Muscle layer of colon (tissue), 2 donors: ENCODE data around the gene HMGCLL1.

Experiments
- H3K27ac ChIP-seq: one replicate; pipeline ENCODE4 v1.7.0; 2013; ENCODE audit warnings: low read depth, mild to moderate bottlenecking, low read length, moderate library complexity
- H3K27me3 ChIP-seq, 2 donors: one replicate each; pipeline ENCODE4 v1.7.0; 2013; ENCODE audit warnings: low read length in 2 of 2, mild to moderate bottlenecking in 2 of 2; ENCODE audit not compliant: insufficient read depth in 2 of 2, control insufficient read depth in 1 of 2
- H3K36me3 ChIP-seq: one replicate; pipeline ENCODE4 v1.7.0; 2013; ENCODE audit warnings: mild to moderate bottlenecking, low read length; ENCODE audit not compliant: insufficient read depth
- H3K4me1 ChIP-seq: one replicate; pipeline ENCODE4 v1.7.0; 2013; ENCODE audit warnings: mild to moderate bottlenecking, low read length; ENCODE audit not compliant: insufficient read depth
- H3K4me3 ChIP-seq, 2 donors: one replicate each; pipeline ENCODE4 v1.7.0; 2013; ENCODE audit warnings: low read length in 2 of 2, low read depth in 1 of 2, mild to moderate bottlenecking in 1 of 2, moderate library complexity in 1 of 2
- H3K9ac ChIP-seq: one replicate; pipeline ENCODE4 v1.7.0; 2013; ENCODE audit warnings: low read length
- H3K9me3 ChIP-seq: one replicate; pipeline ENCODE4 v1.7.0; 2013; ENCODE audit warnings: mild to moderate bottlenecking, low read length
- donor health status: abdominal sarcoma.
- donor health status: Adenocarcinoma of cecum.

Gene HMGCLL1

DNA sequence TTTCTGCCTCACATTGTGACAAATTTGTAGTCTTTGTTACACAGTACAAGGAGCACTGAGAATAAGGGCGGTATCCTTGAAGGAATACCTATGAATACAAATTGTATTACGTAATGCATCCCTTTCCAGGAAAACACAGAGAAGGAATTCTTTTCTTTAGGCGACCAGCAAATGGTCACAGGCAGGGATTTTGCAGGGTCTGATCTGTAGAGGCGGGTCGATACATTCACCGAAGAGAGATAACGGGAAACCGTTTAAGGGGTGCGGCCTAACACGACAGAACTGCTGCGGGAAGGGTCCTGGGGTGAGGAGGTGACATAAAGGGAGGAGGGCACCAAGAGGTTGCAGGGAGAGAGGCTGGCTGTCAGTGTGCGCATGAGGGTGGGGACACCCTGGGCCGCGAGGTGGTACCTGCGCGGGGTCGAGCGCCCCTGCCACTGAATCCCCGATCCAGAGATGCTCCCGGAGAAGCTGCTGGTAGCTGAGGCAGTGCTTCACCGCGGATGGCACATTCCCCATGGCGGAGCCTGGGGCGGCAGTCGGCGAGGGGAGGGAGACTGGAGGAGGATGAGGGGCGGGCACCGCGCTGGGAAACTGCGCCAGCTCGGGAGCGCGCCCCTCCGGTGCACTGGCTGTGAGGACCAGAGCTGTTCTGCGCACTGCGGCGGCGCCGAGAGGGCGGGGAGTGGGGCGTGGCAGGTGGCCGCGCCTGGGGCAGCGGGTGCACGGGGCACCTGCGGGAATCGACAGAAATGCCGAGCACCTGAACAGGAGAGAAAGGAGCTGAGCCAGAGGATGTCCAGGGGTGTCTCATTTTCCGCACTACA, at the start of gene HMGCLL1:
TSS of gene HMGCLL1 (minus strand) at position 656 of the 827 bp plus-strand sequence. CDS start at position 519, 137 bp downstream.
- no peak within 1 kb of the TSS for H3K9ac ChIP-seq
- H3K4me1 ChIP-seq: no peaks in the 10 kb centered on the region
- H3K27ac ChIP-seq: no peak within 1 kb of the TSS
- H3K27me3 ChIP-seq: peaks cover 0 to 7% of the 10 kb centered on the region in 2 donors
- H3K9me3 ChIP-seq: no peaks in the 10 kb centered on the region
- no peaks in the 10 kb centered on the region for H3K36me3 ChIP-seq
- peak within 1 kb of the TSS; percentile 20 to 46 for H3K4me3 ChIP-seq

GRCh38 chr6:55621993-55622392, 43.0 kb upstream of the HMGCLL1 start:
- H3K36me3 ChIP-seq: no peaks in the 10 kb centered on the region
- H3K27me3 ChIP-seq: no peaks in the 10 kb centered on the region
- no peaks in the 10 kb centered on the region for H3K9me3 ChIP-seq
- no peak overlapping the region for H3K9ac ChIP-seq
- H3K4me3 ChIP-seq: no peak overlapping the region
- no peak overlapping the region for H3K27ac ChIP-seq
- no peaks in the 10 kb centered on the region for H3K4me1 ChIP-seq

GRCh38 chr6:55621244-55621643, 42.3 kb upstream of the HMGCLL1 start:
- Histone ChIP-seq H3K27ac (no peak overlapping the region), H3K27me3 (no peaks in the 10 kb centered on the region), H3K9ac (no peak overlapping the region), H3K4me3 (no peak overlapping the region), H3K36me3 (no peaks in the 10 kb centered on the region), H3K9me3 (no peaks in the 10 kb centered on the region), H3K4me1 (no peaks in the 10 kb centered on the region)

GRCh38 chr6:55617272-55617671, 38.3 kb upstream of the HMGCLL1 start:
- no peaks in the 10 kb centered on the region for H3K27me3 ChIP-seq
- no peaks in the 10 kb centered on the region for H3K4me1 ChIP-seq
- no peak overlapping the region for H3K27ac ChIP-seq
- H3K36me3 ChIP-seq: no peaks in the 10 kb centered on the region
- no peak overlapping the region for H3K4me3 ChIP-seq
- no peaks in the 10 kb centered on the region for H3K9me3 ChIP-seq
- H3K9ac ChIP-seq: no peak overlapping the region

GRCh38 chr6:55604021-55604420, 25.0 kb upstream of the HMGCLL1 start:
- H3K27ac ChIP-seq: no peak overlapping the region
- H3K4me3 ChIP-seq: no peak overlapping the region
- H3K27me3 ChIP-seq: no peaks in the 10 kb centered on the region
- no peaks in the 10 kb centered on the region for H3K36me3 ChIP-seq
- no peaks in the 10 kb centered on the region for H3K9me3 ChIP-seq
- H3K9ac ChIP-seq: no peak overlapping the region
- H3K4me1 ChIP-seq: no peaks in the 10 kb centered on the region

- no peak overlapping the region for H3K4me3 ChIP-seq
- no peak overlapping the region for H3K9ac ChIP-seq
- no peaks in the 10 kb centered on the region for H3K27me3 ChIP-seq
- no peaks in the 10 kb centered on the region for H3K4me1 ChIP-seq
- no peak overlapping the region for H3K27ac ChIP-seq
- no peaks in the 10 kb centered on the region for H3K9me3 ChIP-seq
- H3K36me3 ChIP-seq: no peaks in the 10 kb centered on the region
These were observed 22.1 kb upstream of the HMGCLL1 start for GRCh38 chr6:55601120-55601519.

DNA sequence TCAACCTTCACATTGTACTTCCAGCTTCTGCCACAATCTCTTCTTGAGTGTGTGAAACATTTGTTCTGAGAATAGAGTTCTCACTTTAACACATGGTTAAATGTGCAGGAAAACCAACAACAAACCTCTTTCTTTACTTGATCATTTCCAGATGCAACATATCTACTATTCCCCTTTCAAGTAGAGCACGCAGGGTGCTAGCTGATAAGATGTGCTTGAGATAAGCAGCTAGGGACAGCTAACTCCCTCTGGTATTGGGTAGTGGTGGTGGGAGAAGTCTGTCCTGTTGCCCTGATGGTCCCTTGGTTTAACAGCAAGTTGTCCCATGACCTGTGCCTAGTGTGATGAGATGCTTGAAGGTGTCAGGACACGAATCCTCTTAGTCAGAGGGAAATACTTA, 15.4 kb upstream of the HMGCLL1 start:
- Histone ChIP-seq H3K4me3 (no peak overlapping the region), H3K27me3 (no peaks in the 10 kb centered on the region), H3K4me1 (no peaks in the 10 kb centered on the region), H3K9me3 (no peaks in the 10 kb centered on the region), H3K9ac (no peak overlapping the region), H3K36me3 (no peaks in the 10 kb centered on the region), H3K27ac (no peak overlapping the region)

DNA sequence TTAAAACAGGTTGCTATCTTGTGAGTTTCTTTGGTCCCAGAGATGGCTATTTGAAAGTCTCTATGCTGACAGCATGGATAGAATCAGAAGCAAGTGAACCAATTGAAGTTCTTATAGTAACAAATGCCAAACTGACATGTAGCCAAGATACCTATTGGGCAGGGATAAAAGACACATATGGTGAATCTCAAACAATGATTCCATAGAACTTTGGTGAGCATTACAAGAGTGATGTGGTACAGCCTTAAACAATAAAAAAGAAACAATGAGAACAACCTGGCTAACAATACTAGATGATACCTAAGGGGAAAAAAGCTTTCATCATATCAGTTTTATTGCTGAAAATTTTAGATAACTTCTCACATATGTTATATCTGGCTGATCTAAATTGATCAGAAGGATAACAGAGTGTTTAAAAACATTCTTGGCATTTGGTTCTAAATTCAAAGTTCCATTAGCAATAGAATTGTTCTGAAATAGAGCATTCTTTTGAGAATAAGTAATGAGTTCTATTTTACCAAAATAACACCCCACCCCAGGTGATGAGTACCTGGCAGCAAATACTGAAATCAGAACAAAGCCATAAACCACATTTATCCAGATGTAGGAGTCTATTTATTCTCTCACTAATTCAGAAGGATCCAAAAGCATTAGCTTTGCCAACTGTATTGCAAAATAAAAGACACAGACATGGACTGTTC, 5.8 kb upstream of the HMGCLL1 start:
- H3K4me3 ChIP-seq: no peak overlapping the region
- no peaks in the 10 kb centered on the region for H3K9me3 ChIP-seq
- H3K4me1 ChIP-seq: no peaks in the 10 kb centered on the region
- H3K27ac ChIP-seq: no peak overlapping the region
- no peak overlapping the region for H3K9ac ChIP-seq
- no peaks in the 10 kb centered on the region for H3K36me3 ChIP-seq
- H3K27me3 ChIP-seq: no peaks in the 10 kb centered on the region

GRCh38 chr6:55576811-55577210, 2.2 kb downstream of the HMGCLL1 start:
- Histone ChIP-seq H3K9me3 (no peaks in the 10 kb centered on the region), H3K4me3 (no peak overlapping the region), H3K36me3 (no peaks in the 10 kb centered on the region), H3K27me3 (peaks cover 0 to 7% of the 10 kb centered on the region in 2 donors), H3K27ac (no peak overlapping the region), H3K4me1 (no peaks in the 10 kb centered on the region), H3K9ac (no peak overlapping the region)

- H3K9me3 ChIP-seq: no peaks in the 10 kb centered on the region
- no peaks in the 10 kb centered on the region for H3K4me1 ChIP-seq
- H3K27me3 ChIP-seq: peaks cover 0 to 7% of the 10 kb centered on the region in 2 donors
- H3K9ac ChIP-seq: no peak overlapping the region
- H3K27ac ChIP-seq: no peak overlapping the region
- H3K36me3 ChIP-seq: no peaks in the 10 kb centered on the region
- no peak overlapping the region for H3K4me3 ChIP-seq
These were observed 4.4 kb downstream of the HMGCLL1 start for GRCh38 chr6:55574556-55574955.

- Histone ChIP-seq H3K4me3 (no peak overlapping the region), H3K9me3 (no peaks in the 10 kb centered on the region), H3K36me3 (no peaks in the 10 kb centered on the region), H3K27me3 (no peaks in the 10 kb centered on the region), H3K4me1 (peaks cover 10% of the 10 kb centered on the region), H3K9ac (no peak overlapping the region), H3K27ac (no peak overlapping the region)
These were observed 9.4 kb downstream of the HMGCLL1 start for GRCh38 chr6:55569638-55570037.
